ENCODE data around the gene DEPDC7. TPM values are rescaled to one million over a fixed set of nuclear protein-coding genes. Genes with fewer than 3 reads are reported as not detected.

DEPDC7 gene
- total and polyA plus RNA-seq, 2 of the 13 experiments (the other 11 are each of a cell fraction or from before 2014, with no cell fraction given) = 17.3 to 33.3 TPM

GRCh38 chr11:33015621-33016551 is at the start of gene DEPDC7 (continued):
- peak; percentile 33 for TF ChIP-seq ZNF770 (CRISPR knock-in tag; IDR thresholded peaks at IDR 0.05)
- TF ChIP-seq RBM39 (IDR thresholded peaks at IDR 0.05; ENCODE audit: low read depth, low read length, poor library complexity, severe bottlenecking) = peak; percentile 75
- no peak for TF ChIP-seq STAT6 (CRISPR knock-in tag; IDR thresholded peaks at IDR 0.05; ENCODE audit: borderline replicate concordance)
- TF ChIP-seq MIXL1 (CRISPR knock-in tag; IDR thresholded peaks at IDR 0.05) = 0 out of 2 replicates have a peak, but pooled peaks have one; percentile 36
- peak; percentile 91; the same call in 1 of the 2 replicates for TF ChIP-seq ZNF580 (CRISPR knock-in tag; IDR thresholded peaks at IDR 0.05; ENCODE audit: borderline replicate concordance, low read depth)
- TF ChIP-seq FUBP1 (CRISPR knock-in tag; IDR thresholded peaks at IDR 0.05; ENCODE audit: borderline replicate concordance) = no peak
- peak; percentile 68 for TF ChIP-seq NFKBIZ (CRISPR knock-in tag; IDR thresholded peaks at IDR 0.05)
- TF ChIP-seq ZNF260 (CRISPR knock-in tag; IDR thresholded peaks at IDR 0.05; ENCODE audit: borderline replicate concordance, low read depth) = no peak
- TF ChIP-seq HOXA3 (CRISPR knock-in tag; IDR thresholded peaks at IDR 0.05) = peak; percentile 42
- no peak for TF ChIP-seq GTF3A (CRISPR knock-in tag; conservative IDR thresholded peaks at IDR 0.05)
- TF ChIP-seq ATF2 (CRISPR knock-in tag; IDR thresholded peaks at IDR 0.05) = peak; percentile 24
- TF ChIP-seq TBX2 (CRISPR knock-in tag; IDR thresholded peaks at IDR 0.05; ENCODE audit: borderline replicate concordance) = peak; percentile 52; the same call in 1 of the 2 replicates
- TF ChIP-seq REXO4 (CRISPR knock-in tag; IDR thresholded peaks at IDR 0.05; ENCODE audit: borderline replicate concordance) = 0 out of 2 replicates have a peak, but pooled peaks have one; percentile 22
- TF ChIP-seq HES4 (CRISPR knock-in tag; IDR thresholded peaks at IDR 0.05; ENCODE audit: borderline replicate concordance) = peak; percentile 90
- TF ChIP-seq CSRNP2 (CRISPR knock-in tag; conservative IDR thresholded peaks at IDR 0.05; ENCODE audit: low read depth) = no peak
- TF ChIP-seq SRSF1 (optimal IDR thresholded peaks at IDR 0.05; ENCODE audit: low read depth, low read length) = peak; percentile 68
- TF ChIP-seq NCOA1 (CRISPR knock-in tag; IDR thresholded peaks at IDR 0.05) = peak; percentile 73; the same call in 1 of the 2 replicates
